ENCODE measurements around the gene GPR137B. TPM values are rescaled to one million over a fixed set of nuclear protein-coding genes. Genes with fewer than 3 reads are reported as not detected.

GPR137B gene
- total and polyA plus RNA-seq, 2 donors (not counting 1 experiment from before 2014, with no cell fraction given): 12.9 to 13.6 TPM

DNA sequence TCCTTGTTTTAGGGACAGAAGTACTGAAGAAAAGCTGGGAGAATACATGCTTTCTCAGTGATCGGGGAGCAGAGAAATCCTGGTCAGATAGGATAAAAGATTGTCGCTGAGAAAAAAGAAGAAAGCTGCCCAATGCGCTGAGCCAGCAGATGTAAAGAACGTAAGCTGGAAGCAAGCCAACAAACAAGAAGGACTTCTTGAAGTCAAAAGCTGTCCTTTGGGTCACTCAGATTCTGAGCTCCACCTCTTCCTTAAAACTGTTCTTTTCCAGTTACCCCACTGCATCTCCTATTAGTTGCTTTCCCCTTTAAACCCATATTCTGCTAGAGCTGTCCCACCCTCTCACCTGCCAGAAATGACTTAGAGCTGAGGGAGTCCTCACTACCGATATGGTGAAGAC, 64.8 kb downstream of the GPR137B start:
- H3K9ac ChIP-seq (ENCODE audit: insufficient read depth, low read length): no peak overlapping the region
- H3K4me3 ChIP-seq (replicated peaks in 1 of 4; ENCODE audit: control extremely low read depth in 1 of 4, insufficient read depth in 1 of 4, low read depth in 3 of 4, low read length in 4 of 4): no peak overlapping the region
- no peak overlapping the region for H3K27ac ChIP-seq (ENCODE audit: insufficient read depth, low read length)
- no peaks in the 10 kb centered on the region for H3K79me2 ChIP-seq (ENCODE audit: control insufficient read depth, insufficient read depth, low read length)
- H2AFZ ChIP-seq (ENCODE audit: low read length): no peak overlapping the region
- TF ChIP-seq, protein P1, sequence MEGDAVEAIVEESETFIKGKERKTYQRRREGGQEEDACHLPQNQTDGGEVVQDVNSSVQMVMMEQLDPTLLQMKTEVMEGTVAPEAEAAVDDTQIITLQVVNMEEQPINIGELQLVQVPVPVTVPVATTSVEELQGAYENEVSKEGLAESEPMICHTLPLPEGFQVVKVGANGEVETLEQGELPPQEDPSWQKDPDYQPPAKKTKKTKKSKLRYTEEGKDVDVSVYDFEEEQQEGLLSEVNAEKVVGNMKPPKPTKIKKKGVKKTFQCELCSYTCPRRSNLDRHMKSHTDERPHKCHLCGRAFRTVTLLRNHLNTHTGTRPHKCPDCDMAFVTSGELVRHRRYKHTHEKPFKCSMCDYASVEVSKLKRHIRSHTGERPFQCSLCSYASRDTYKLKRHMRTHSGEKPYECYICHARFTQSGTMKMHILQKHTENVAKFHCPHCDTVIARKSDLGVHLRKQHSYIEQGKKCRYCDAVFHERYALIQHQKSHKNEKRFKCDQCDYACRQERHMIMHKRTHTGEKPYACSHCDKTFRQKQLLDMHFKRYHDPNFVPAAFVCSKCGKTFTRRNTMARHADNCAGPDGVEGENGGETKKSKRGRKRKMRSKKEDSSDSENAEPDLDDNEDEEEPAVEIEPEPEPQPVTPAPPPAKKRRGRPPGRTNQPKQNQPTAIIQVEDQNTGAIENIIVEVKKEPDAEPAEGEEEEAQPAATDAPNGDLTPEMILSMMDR (conservative IDR thresholded peaks at IDR 0.05 in 1 of 2, IDR thresholded peaks at IDR 0.05 in 1 of 2; ENCODE audit: low read depth in 1 of 2, low read length in 2 of 2): no peak
- no peak for TF ChIP-seq EZH2 (IDR thresholded peaks at IDR 0.05; ENCODE audit: low read length, missing control alignments)
- no peaks in the 10 kb centered on the region for H3K9me3 ChIP-seq (ENCODE audit: control insufficient read depth, insufficient read depth, low read depth, low read length)
- peak in 1 of 2 donors; percentile 20 for DNase-seq (ENCODE audit: low read depth in 2 of 2)
- H3K4me2 ChIP-seq (ENCODE audit: extremely low read depth, insufficient read depth, low read length): no peak overlapping the region
- H3K4me1 ChIP-seq (ENCODE audit: control insufficient read depth, extremely low read depth, insufficient read depth, low read length): no peaks in the 10 kb centered on the region
- no peaks in the 10 kb centered on the region for H4K20me1 ChIP-seq (ENCODE audit: control insufficient read depth, extremely low read depth, insufficient read depth, low read length)
- H3K36me3 ChIP-seq (ENCODE audit: control insufficient read depth, insufficient read depth, low read length): no peaks in the 10 kb centered on the region
- no peaks in the 10 kb centered on the region for H3K27me3 ChIP-seq (ENCODE audit: control insufficient read depth, insufficient read depth, low read length)

DNA sequence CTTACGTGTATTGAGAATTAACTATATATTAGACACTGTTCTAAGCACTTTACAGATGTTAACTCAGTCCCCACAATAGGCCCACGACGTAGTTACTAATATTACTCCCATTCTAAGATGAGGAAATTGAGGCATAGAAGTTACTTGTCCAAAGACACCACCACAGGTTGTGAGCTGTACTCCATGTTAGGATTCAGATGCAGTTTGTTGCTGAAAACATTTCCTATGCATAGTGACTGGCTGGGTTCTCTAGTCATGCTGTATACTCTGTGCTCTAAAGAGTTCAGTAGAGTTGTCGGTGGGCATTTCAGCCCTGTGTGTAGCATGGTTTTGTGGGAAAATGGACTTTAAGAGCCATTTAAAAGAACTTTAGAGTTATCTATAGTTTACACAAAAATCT, 65.2 kb downstream of the GPR137B start:
- no peak overlapping the region for H3K4me2 ChIP-seq (ENCODE audit: extremely low read depth, insufficient read depth, low read length)

DNA sequence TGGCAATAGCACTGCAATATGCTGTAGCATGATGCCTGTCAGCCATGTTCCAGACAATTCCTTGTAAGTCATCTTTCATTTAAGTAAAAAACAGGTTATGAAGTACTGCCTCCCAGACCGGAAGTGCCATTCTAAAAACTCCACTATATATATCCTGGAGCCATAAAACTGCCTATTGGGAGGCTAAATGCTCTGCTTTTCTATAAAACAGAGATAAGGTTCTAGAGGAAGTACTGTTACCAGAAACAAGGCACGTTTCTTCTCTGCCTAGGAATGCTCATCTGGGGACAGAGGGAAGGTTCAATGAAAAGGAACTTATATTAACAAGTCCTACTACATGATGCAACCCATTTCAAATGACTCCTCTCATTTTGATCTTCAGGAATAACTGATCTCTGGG, 66.8 kb downstream of the GPR137B start:
- no peak for DNase-seq (ENCODE audit: low read depth in 2 of 2)
- Histone ChIP-seq H3K4me2 (ENCODE audit: extremely low read depth, insufficient read depth, low read length) (no peak overlapping the region), H3K27ac (ENCODE audit: insufficient read depth, low read length) (no peak overlapping the region), H3K27me3 (ENCODE audit: control insufficient read depth, insufficient read depth, low read length) (no peaks in the 10 kb centered on the region), H2AFZ (ENCODE audit: low read length) (no peak overlapping the region), H3K9ac (ENCODE audit: insufficient read depth, low read length) (no peak overlapping the region), H3K36me3 (ENCODE audit: control insufficient read depth, insufficient read depth, low read length) (no peaks in the 10 kb centered on the region), H4K20me1 (ENCODE audit: control insufficient read depth, extremely low read depth, insufficient read depth, low read length) (no peaks in the 10 kb centered on the region), H3K4me3 (replicated peaks in 1 of 4; ENCODE audit: control extremely low read depth in 1 of 4, insufficient read depth in 1 of 4, low read depth in 3 of 4, low read length in 4 of 4) (no peak overlapping the region), H3K9me3 (ENCODE audit: control insufficient read depth, insufficient read depth, low read depth, low read length) (no peaks in the 10 kb centered on the region), H3K79me2 (ENCODE audit: control insufficient read depth, insufficient read depth, low read length) (no peaks in the 10 kb centered on the region), H3K4me1 (ENCODE audit: control insufficient read depth, extremely low read depth, insufficient read depth, low read length) (no peaks in the 10 kb centered on the region)
- TF ChIP-seq, protein P1 (conservative IDR thresholded peaks at IDR 0.05 in 1 of 2, IDR thresholded peaks at IDR 0.05 in 1 of 2; ENCODE audit: low read depth in 1 of 2, low read length in 2 of 2): no peak
- TF ChIP-seq EZH2 (IDR thresholded peaks at IDR 0.05; ENCODE audit: low read length, missing control alignments): no peak

More for the DNA sequence above, 65.2 kb downstream of the GPR137B start:
- H2AFZ ChIP-seq (ENCODE audit: low read length): no peak overlapping the region
- H3K27me3 ChIP-seq (ENCODE audit: control insufficient read depth, insufficient read depth, low read length): no peaks in the 10 kb centered on the region
- H3K4me3 ChIP-seq (replicated peaks in 1 of 4; ENCODE audit: control extremely low read depth in 1 of 4, insufficient read depth in 1 of 4, low read depth in 3 of 4, low read length in 4 of 4): no peak overlapping the region
- H3K9ac ChIP-seq (ENCODE audit: insufficient read depth, low read length): no peak overlapping the region
- no peaks in the 10 kb centered on the region for H3K9me3 ChIP-seq (ENCODE audit: control insufficient read depth, insufficient read depth, low read depth, low read length)
- TF ChIP-seq, protein P1 (conservative IDR thresholded peaks at IDR 0.05 in 1 of 2, IDR thresholded peaks at IDR 0.05 in 1 of 2; ENCODE audit: low read depth in 1 of 2, low read length in 2 of 2): no peak
- no peak for TF ChIP-seq EZH2 (IDR thresholded peaks at IDR 0.05; ENCODE audit: low read length, missing control alignments)
- no peaks in the 10 kb centered on the region for H4K20me1 ChIP-seq (ENCODE audit: control insufficient read depth, extremely low read depth, insufficient read depth, low read length)
- H3K4me1 ChIP-seq (ENCODE audit: control insufficient read depth, extremely low read depth, insufficient read depth, low read length): no peaks in the 10 kb centered on the region
- no peak overlapping the region for H3K27ac ChIP-seq (ENCODE audit: insufficient read depth, low read length)
- no peak for DNase-seq (ENCODE audit: low read depth in 2 of 2)
- no peaks in the 10 kb centered on the region for H3K79me2 ChIP-seq (ENCODE audit: control insufficient read depth, insufficient read depth, low read length)
- no peaks in the 10 kb centered on the region for H3K36me3 ChIP-seq (ENCODE audit: control insufficient read depth, insufficient read depth, low read length)

Measured in fibroblast of lung (primary cell).